ENCODE data around the gene CUL4A. TPM values are rescaled to one million over a fixed set of nuclear protein-coding genes. Genes with fewer than 3 reads are reported as not detected.

The CUL4A gene
- total RNA-seq, 6 experiments from 2014 or later, result 29.2 to 75.8 (median 39.5) TPM

GRCh38 chr13:113275387-113275786 is 66.0 kb downstream of the CUL4A start:
- Histone ChIP-seq H3K27me3 (no peaks in the 10 kb centered on the region), H3K9me3 (no peaks in the 10 kb centered on the region), H3K27ac (no peak overlapping the region), H3K4me1 (no peaks in the 10 kb centered on the region), H3K36me3 (no peaks in the 10 kb centered on the region), H3K4me3 (no peak overlapping the region)
- 50% methylated on average over 1 of the region's 3 CpGs for WGBS (ENCODE audit: insufficient coverage, low coverage, low lambda C conversion rate, missing lambda C conversion rate)
- intact Hi-C loops (cut with DNase I), result loop anchor here in 1 of 2 donors (10.0 kb wide), 1 partner anchor 119 kb away; no protein-coding TSS in a partner anchor
- ATAC-seq (peak; percentile 90 to 97 (median 95)), DNase-seq (peak; percentile 59 to 69 (median 68))
- TF ChIP-seq CTCF (IDR thresholded peaks at IDR 0.05), result peak; percentile 66 to 75 (median 73)
- TF ChIP-seq POLR2A (IDR thresholded peaks at IDR 0.05), result no peak

- DNase-seq (no peak), ATAC-seq (no peak)
- Histone ChIP-seq H3K4me3 (no peak overlapping the region), H3K27ac (no peak overlapping the region), H3K9me3 (no peaks in the 10 kb centered on the region), H3K27me3 (no peaks in the 10 kb centered on the region), H3K36me3 (no peaks in the 10 kb centered on the region), H3K4me1 (no peaks in the 10 kb centered on the region)
- intact Hi-C loops (cut with DNase I), result loop anchor here in 1 of 2 donors (10.0 kb wide), 1 partner anchor 95 kb away; no protein-coding TSS in a partner anchor
- TF ChIP-seq CTCF (IDR thresholded peaks at IDR 0.05) (no peak), POLR2A (IDR thresholded peaks at IDR 0.05) (no peak)
- 96% methylated on average over 3 of the region's 6 CpGs for WGBS (ENCODE audit: insufficient coverage, low coverage, low lambda C conversion rate, missing lambda C conversion rate)
Observed at GRCh38 chr13:113280126-113280525, 70.7 kb downstream of the CUL4A start.

GRCh38 chr13:113283904-113284303 is 74.5 kb downstream of the CUL4A start:
- TF ChIP-seq POLR2A (IDR thresholded peaks at IDR 0.05) (no peak), CTCF (IDR thresholded peaks at IDR 0.05) (no peak)
- Histone ChIP-seq H3K36me3 (no peaks in the 10 kb centered on the region), H3K9me3 (no peaks in the 10 kb centered on the region), H3K4me1 (no peaks in the 10 kb centered on the region), H3K4me3 (no peak overlapping the region), H3K27me3 (no peaks in the 10 kb centered on the region), H3K27ac (no peak overlapping the region)
- DNase-seq, result no peak
- intact Hi-C loops (cut with DNase I), result loop anchor here in 1 of 2 donors (10.0 kb wide), 1 partner anchor 91 kb away; no protein-coding TSS in a partner anchor
- ATAC-seq, result no peak
- WGBS (ENCODE audit: insufficient coverage, low coverage, low lambda C conversion rate, missing lambda C conversion rate), result 75% methylated on average over 5 of the region's 8 CpGs

GRCh38 chr13:113288880-113289279 is 79.5 kb downstream of the CUL4A start:
- Histone ChIP-seq H3K36me3 (no peaks in the 10 kb centered on the region), H3K4me1 (peaks cover 0 to 5% (median 0%) of the 10 kb centered on the region in 4 donors), H3K27ac (no peak overlapping the region), H3K9me3 (no peaks in the 10 kb centered on the region), H3K27me3 (no peaks in the 10 kb centered on the region), H3K4me3 (no peak overlapping the region)
- WGBS (ENCODE audit: insufficient coverage, low coverage, low lambda C conversion rate, missing lambda C conversion rate), result 0% methylated on average over 1 of the region's 5 CpGs
- ATAC-seq (no peak), DNase-seq (no peak)
- TF ChIP-seq POLR2A (IDR thresholded peaks at IDR 0.05), result no peak
- no peak for TF ChIP-seq CTCF (IDR thresholded peaks at IDR 0.05)
- intact Hi-C loops (cut with DNase I), result loop anchor here in 1 of 2 donors (10.0 kb wide), 1 partner anchor 86 kb away; no protein-coding TSS in a partner anchor
